NB4 (cell line): ENCODE results near the gene PC.

Experiments used
- DNase-seq: peaks from one replicate; pipeline ENCODE4 v3.0.0; 2010; ENCODE audit warnings: low read depth
- H3K4me3 ChIP-seq: one replicate; pipeline ENCODE4 v1.5.1; 2011; ENCODE audit warnings: mild to moderate bottlenecking, low read depth, low read length, moderate library complexity
- CTCF ChIP-seq: IDR thresholded peaks from one replicate; pipeline ENCODE4 v1.5.1; 2012; ENCODE audit warnings: low read depth, low read length
- MYC ChIP-seq: IDR thresholded peaks from 2 replicates; pipeline ENCODE4 v1.6.1; 2011; ENCODE audit warnings: low read depth, low read length
- POLR2A ChIP-seq: IDR thresholded peaks from 2 replicates; pipeline ENCODE4 v1.6.1; 2011; ENCODE audit warnings: mild to moderate bottlenecking; ENCODE audit not compliant: insufficient read length; ENCODE audit errors: extremely low read depth
- TF ChIP-seq, protein P1 (sequence below): IDR thresholded peaks from 2 replicates; pipeline ENCODE4 v1.6.1; 2011; ENCODE audit warnings: low read depth, low read length

PC gene

GRCh38 chr11:66820381-66820780 lies 137.8 kb downstream of the PC start:
- no peak overlapping the region for H3K4me3 ChIP-seq
- no peak for DNase-seq
- TF ChIP-seq POLR2A (no peak), MYC (no peak), CTCF (no peak)
- TF ChIP-seq, protein P1, sequence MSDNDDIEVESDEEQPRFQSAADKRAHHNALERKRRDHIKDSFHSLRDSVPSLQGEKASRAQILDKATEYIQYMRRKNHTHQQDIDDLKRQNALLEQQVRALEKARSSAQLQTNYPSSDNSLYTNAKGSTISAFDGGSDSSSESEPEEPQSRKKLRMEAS = no peak

DNA sequence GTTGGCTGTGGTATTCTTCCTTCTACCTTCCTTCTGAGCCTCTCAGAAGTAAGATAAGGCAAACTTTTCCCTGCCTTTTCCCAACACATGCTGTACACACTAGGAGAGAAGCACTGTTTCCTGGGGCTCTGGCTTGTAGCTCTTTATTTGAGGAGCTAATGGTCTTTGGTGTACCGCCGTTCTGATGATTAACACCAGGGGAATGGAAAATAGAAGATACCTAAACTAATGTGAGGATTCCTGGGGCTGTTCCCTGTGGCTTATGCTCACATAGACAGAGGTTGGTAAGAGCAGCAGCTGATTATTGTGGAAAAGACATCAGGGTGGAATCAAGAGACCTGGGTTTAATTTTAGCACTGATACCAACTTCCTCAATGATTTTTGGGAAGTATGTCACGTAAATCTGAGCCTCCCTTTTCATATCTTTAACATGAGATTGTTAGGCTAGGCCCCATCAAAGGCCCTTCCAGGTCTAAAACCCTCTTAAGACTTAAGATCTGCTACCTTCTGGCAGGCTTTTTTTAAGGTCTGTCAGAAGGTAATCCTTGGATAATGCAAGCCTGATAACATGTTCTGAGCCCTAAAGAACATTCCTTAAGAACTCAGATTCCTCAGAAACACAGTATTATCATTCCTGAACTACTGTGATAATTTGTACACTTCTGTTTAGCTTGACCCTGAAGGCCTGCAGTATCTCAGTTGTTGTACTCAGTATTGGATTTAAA lies 139.8 kb downstream of the PC start:
- no peak for DNase-seq
- H3K4me3 ChIP-seq = no peak overlapping the region
- TF ChIP-seq MYC (no peak), POLR2A (no peak), CTCF (no peak)
- TF ChIP-seq, protein P1 = no peak

- H3K4me3 ChIP-seq = no peak overlapping the region
- TF ChIP-seq POLR2A (no peak), MYC (no peak), CTCF (no peak)
- TF ChIP-seq, protein P1 = no peak
- DNase-seq = no peak
Observed at GRCh38 chr11:66815646-66816045, 142.5 kb downstream of the PC start.

DNA sequence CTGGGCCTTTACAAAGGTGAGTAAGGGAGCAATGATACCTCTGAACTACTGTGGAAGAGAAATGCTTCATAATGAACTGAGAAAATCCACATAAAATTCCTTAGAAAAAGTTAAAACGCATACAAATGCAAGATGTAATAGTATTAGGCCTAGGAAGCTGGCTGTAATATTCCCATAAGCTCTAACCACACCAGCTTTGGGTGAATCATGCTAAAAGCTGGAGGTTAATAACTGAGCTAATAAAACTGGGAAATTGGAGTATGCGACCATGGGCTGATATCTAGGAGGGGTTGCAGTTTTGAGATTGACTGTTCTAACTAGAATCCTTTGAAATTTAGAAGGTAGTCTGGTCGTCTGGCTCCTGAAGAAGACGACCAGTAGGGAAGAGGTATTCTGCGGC lies 143.5 kb downstream of the PC start:
- TF ChIP-seq POLR2A = no peak
- TF ChIP-seq CTCF = no peak
- no peak for TF ChIP-seq MYC
- TF ChIP-seq, protein P1 = no peak
- no peak for DNase-seq

GRCh38 chr11:66810576-66811185 lies 147.5 kb downstream of the PC start:
- TF ChIP-seq MYC (no peak), POLR2A (no peak), CTCF (no peak)
- TF ChIP-seq, protein P1 = no peak
- no peak for DNase-seq
- H3K4me3 ChIP-seq = no peak overlapping the region

More for the DNA sequence above, 143.5 kb downstream of the PC start:
- H3K4me3 ChIP-seq = no peak overlapping the region
